Esophagus squamous epithelium (tissue), 4 donors: Measurements from ENCODE around the gene SNX9.

ENCODE experiments used
- POLR2A ChIP-seq, 4 donors: fragments of 450-650 bp; IDR thresholded peaks; one replicate each; pipeline ENCODE4 v1.6.1; 2017; ENCODE audit warnings: antibody characterized with exemption in 4 of 4, mild to moderate bottlenecking in 4 of 4, moderate library complexity in 3 of 4
- TF ChIP-seq, protein P1 (sequence below), 6 experiments: fragments of 450-650 bp in 4 of 6; fragments of 200-600 bp in 2 of 6; sonication (generic) in 2 of 6; IDR thresholded peaks; one replicate each; pipeline ENCODE4 v1.5.1; 2016 to 2019; ENCODE audit warnings: antibody characterized with exemption in 6 of 6, mild to moderate bottlenecking in 4 of 6, moderate library complexity in 4 of 6

DNA sequence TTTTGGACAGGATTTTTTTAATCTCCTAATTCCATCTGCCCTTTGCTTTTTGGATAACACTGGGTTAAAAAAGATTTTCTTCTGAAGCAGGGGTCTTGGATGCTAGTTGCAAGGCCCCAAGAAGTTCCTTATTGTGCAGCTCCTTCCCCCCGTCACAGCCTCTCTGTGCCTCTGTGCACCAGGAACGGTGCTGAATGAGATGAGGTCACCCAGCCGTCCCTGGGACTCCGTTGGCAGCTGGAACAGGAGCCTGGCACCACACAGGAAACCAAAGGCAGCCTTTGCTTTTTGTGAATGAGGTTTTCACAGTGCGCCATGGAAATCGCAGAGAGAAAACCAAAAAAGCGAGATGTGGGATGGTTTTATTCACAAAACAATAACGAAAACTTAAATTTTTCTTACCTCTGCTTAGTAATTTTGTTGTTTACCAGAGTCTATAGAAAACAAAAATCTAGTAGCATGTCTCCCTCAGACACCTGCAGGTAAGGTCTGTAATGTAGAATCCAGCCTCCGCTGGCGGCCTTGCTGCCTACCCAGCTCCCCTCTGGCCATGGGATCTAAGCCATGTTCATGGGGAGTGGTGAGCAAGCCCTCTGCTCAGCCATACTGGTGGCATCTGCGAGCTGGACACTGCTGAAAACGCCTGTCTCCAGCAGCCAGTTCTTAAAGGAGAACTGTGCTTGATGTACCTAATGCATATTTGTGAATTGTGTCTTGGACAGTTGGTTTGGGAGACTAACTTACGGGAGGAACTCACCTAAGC, 118.2 kb downstream of the SNX9 start:
- TF ChIP-seq, protein P1, sequence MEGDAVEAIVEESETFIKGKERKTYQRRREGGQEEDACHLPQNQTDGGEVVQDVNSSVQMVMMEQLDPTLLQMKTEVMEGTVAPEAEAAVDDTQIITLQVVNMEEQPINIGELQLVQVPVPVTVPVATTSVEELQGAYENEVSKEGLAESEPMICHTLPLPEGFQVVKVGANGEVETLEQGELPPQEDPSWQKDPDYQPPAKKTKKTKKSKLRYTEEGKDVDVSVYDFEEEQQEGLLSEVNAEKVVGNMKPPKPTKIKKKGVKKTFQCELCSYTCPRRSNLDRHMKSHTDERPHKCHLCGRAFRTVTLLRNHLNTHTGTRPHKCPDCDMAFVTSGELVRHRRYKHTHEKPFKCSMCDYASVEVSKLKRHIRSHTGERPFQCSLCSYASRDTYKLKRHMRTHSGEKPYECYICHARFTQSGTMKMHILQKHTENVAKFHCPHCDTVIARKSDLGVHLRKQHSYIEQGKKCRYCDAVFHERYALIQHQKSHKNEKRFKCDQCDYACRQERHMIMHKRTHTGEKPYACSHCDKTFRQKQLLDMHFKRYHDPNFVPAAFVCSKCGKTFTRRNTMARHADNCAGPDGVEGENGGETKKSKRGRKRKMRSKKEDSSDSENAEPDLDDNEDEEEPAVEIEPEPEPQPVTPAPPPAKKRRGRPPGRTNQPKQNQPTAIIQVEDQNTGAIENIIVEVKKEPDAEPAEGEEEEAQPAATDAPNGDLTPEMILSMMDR (IDR thresholded peaks at IDR 0.05): no peak
- no peak for TF ChIP-seq POLR2A (IDR thresholded peaks at IDR 0.05)
